ENCODE data around the gene SHE.
A peak's percentile ranks its signal among the peaks of the same experiment; 100 is the strongest.

GRCh38 chr1:154478639-154479038 lies 23.6 kb downstream of the SHE start:
- TF ChIP-seq CTCF (IDR thresholded peaks at IDR 0.05; ENCODE audit: low read length) (peak; percentile 55), EZH2 (optimal IDR thresholded peaks at IDR 0.05; ENCODE audit: low read depth, low read length) (no peak), EZH2phosphoT487 (IDR thresholded peaks at IDR 0.05; ENCODE audit: low read length) (no peak)
